NB4 (cell line): ENCODE measurements around the gene IL34.

ENCODE experiments used
- POLR2A ChIP-seq: IDR thresholded peaks from 2 replicates; pipeline ENCODE4 v1.6.1; 2011; ENCODE audit warnings: mild to moderate bottlenecking; ENCODE audit not compliant: insufficient read length; ENCODE audit errors: extremely low read depth
- TF ChIP-seq, protein P1 (sequence below): IDR thresholded peaks from 2 replicates; pipeline ENCODE4 v1.6.1; 2011; ENCODE audit warnings: low read depth, low read length

DNA sequence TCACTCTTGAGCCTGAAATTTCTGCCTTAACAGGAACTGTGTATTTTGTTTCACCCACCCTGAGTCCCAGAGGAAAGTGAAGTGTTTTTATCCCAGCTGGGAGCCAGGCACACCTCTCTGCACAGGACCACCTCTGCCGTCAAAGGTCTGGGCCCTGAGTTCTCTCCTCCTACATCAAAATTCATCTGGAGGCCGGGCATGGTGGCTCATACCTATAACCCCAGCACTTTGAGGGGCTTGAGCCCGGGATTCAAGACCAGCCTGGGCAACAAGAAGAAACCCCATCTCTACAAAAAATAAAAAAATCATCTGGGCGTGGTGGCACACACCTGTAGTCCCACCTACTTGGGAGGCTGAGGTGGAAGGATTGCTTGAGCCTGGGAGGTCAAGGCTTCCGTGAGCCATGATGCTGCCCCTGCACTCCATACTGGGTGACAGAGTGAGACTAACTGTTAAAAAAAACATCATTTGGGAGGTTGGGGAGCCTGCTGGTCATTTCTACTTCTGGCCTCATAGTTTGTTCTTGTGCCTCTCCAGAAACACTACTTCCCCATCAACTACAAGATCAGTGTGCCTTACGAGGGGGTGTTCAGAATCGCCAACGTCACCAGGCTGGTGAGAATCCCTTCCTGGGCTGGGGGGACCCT lies 9.8 kb downstream of the IL34 start:
- TF ChIP-seq, protein P1, sequence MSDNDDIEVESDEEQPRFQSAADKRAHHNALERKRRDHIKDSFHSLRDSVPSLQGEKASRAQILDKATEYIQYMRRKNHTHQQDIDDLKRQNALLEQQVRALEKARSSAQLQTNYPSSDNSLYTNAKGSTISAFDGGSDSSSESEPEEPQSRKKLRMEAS: no peak
- TF ChIP-seq POLR2A: no peak
